T-helper 2 cell treated with Interferon-gamma antibody and Interleukin-4, amounts not matched to agents 5 μg/mL and 100 μg/mL, for 36 hours (primary cell): ENCODE measurements around the gene ANKRD22.

Source experiments
- DNase-seq: peaks from one replicate; pipeline ENCODE4 v3.0.0; 2021; ENCODE audit warnings: low spot score
- H3K27ac Mint-ChIP-seq: one replicate; pipeline ENCODE4 v1.8.0; 2021; ENCODE audit warnings: mild to moderate bottlenecking, mixed read lengths
- H3K27me3 Mint-ChIP-seq: one replicate; pipeline ENCODE4 v1.8.0; 2021; ENCODE audit warnings: low read depth, mixed read lengths
- H3K36me3 Mint-ChIP-seq: one replicate; pipeline ENCODE4 v1.8.0; 2021; ENCODE audit warnings: low read depth, mixed read lengths
- H3K4me1 Mint-ChIP-seq: one replicate; pipeline ENCODE4 v1.8.0; 2021; ENCODE audit warnings: low read depth, mixed read lengths
- H3K4me3 Mint-ChIP-seq: one replicate; pipeline ENCODE4 v1.8.0; 2022; ENCODE audit warnings: mild to moderate bottlenecking, moderate library complexity, mixed read lengths
- H3K9me3 Mint-ChIP-seq: one replicate; pipeline ENCODE4 v1.8.0; 2021; ENCODE audit warnings: mixed read lengths

ANKRD22 gene

GRCh38 chr10:88787463-88787862, 64.2 kb downstream of the ANKRD22 start:
- no peaks in the 10 kb centered on the region for H3K36me3 Mint-ChIP-seq
- H3K27me3 Mint-ChIP-seq = peaks cover 16% of the 10 kb centered on the region
- no peak overlapping the region for H3K27ac Mint-ChIP-seq
- H3K4me1 Mint-ChIP-seq = peaks cover 3% of the 10 kb centered on the region
- no peak for DNase-seq
- no peaks in the 10 kb centered on the region for H3K9me3 Mint-ChIP-seq
- no peak overlapping the region for H3K4me3 Mint-ChIP-seq

GRCh38 chr10:88786032-88786770, 65.4 kb downstream of the ANKRD22 start:
- H3K4me3 Mint-ChIP-seq = no peak overlapping the region
- H3K9me3 Mint-ChIP-seq = no peaks in the 10 kb centered on the region
- no peaks in the 10 kb centered on the region for H3K36me3 Mint-ChIP-seq
- no peak overlapping the region for H3K27ac Mint-ChIP-seq
- H3K27me3 Mint-ChIP-seq = peaks cover 19% of the 10 kb centered on the region
- no peak for DNase-seq
- peaks cover 3% of the 10 kb centered on the region for H3K4me1 Mint-ChIP-seq

DNA sequence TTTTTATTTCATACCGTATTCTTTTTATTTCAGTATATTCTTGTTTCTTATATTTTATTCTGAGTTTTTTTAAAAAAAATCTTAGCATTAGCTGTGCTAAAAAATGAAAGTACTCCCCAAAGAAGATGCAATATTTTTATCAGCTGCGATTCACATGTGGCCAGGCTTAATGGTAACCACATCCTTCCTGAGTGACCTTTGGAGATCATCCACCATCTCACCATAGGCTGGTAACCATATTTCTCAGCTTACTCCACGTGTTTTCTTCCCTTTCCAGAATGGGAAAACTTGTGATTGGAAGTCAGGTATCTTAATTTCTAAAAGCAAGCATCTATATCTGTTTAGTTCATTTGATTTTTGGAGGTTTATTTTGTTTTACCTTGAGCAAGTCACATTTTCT, 67.9 kb downstream of the ANKRD22 start:
- Mint-ChIP-seq H3K4me1 (peaks cover 3% of the 10 kb centered on the region), H3K27me3 (peaks cover 22% of the 10 kb centered on the region), H3K9me3 (no peaks in the 10 kb centered on the region), H3K4me3 (no peak overlapping the region), H3K27ac (no peak overlapping the region), H3K36me3 (no peaks in the 10 kb centered on the region)
- no peak for DNase-seq

DNA sequence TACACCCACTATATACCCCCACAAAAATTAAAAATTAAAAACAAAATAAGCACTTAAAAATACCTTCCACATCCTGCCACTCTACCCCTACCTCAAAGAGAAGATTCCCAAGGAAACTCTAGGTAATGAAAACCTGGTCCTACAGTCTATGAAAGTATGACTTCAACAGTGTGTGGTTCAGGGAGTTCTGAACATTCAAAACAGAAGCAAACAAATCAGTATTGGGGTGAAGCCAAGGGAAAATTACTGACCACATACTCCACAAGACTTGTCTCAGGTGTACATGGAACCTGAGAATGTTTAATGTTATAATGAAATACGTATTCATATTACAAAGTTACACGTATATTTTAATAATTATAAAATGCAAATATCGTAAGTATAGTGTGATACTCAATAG, 69.4 kb downstream of the ANKRD22 start:
- H3K27me3 Mint-ChIP-seq = peaks cover 24% of the 10 kb centered on the region
- no peak overlapping the region for H3K27ac Mint-ChIP-seq

GRCh38 chr10:88781206-88781605, 70.4 kb downstream of the ANKRD22 start:
- H3K4me1 Mint-ChIP-seq = peaks cover 3% of the 10 kb centered on the region
- H3K4me3 Mint-ChIP-seq = no peak overlapping the region
- no peaks in the 10 kb centered on the region for H3K9me3 Mint-ChIP-seq
- no peak overlapping the region for H3K27ac Mint-ChIP-seq
- no peaks in the 10 kb centered on the region for H3K36me3 Mint-ChIP-seq
- H3K27me3 Mint-ChIP-seq = peaks cover 30% of the 10 kb centered on the region
- DNase-seq = no peak

More for the DNA sequence above, 69.4 kb downstream of the ANKRD22 start:
- Mint-ChIP-seq H3K4me1 (peaks cover 3% of the 10 kb centered on the region), H3K4me3 (no peak overlapping the region), H3K36me3 (no peaks in the 10 kb centered on the region), H3K9me3 (no peaks in the 10 kb centered on the region)
- DNase-seq = no peak
